H1 (cell line): ENCODE data around the gene PCSK9. TPM values are rescaled to one million over a fixed set of nuclear protein-coding genes. Genes with fewer than 3 reads are reported as not detected.

Experiments
- JUN ChIP-seq: IDR thresholded peaks from 2 replicates; pipeline ENCODE4 v1.6.1; 2011; ENCODE audit warnings: low read depth, mild to moderate bottlenecking, improper control_type of control experiment, low read length
- NANOG ChIP-seq: IDR thresholded peaks from 2 replicates; pipeline ENCODE4 v1.6.1; 2011; ENCODE audit warnings: low read length, low read depth, mild to moderate bottlenecking, inconsistent platforms; ENCODE audit not compliant: insufficient read depth, poor library complexity, severe bottlenecking
- POU5F1 ChIP-seq: IDR thresholded peaks from 2 replicates; pipeline ENCODE4 v1.6.1; 2011; ENCODE audit warnings: low read depth, mild to moderate bottlenecking, low read length, moderate library complexity
- RNF2 ChIP-seq: fragments of 200-900, 300-1000 bp; sonication (generic); IDR thresholded peaks from 2 replicates; pipeline ENCODE4 v1.7.1; 2016; ENCODE audit warnings: borderline replicate concordance, low read depth, mild to moderate bottlenecking, antibody characterized with exemption, low read length; ENCODE audit not compliant: poor library complexity, severe bottlenecking; ENCODE audit errors: missing control alignments
- SUZ12 ChIP-seq: fragments of 200-600 bp; sonication (generic); IDR thresholded peaks from 2 replicates; pipeline ENCODE4 v1.6.1; 2012; ENCODE audit warnings: mild to moderate bottlenecking, inconsistent platforms, low read length, moderate library complexity, mixed read lengths
- TAF1 ChIP-seq: IDR thresholded peaks from 2 replicates; pipeline ENCODE4 v1.6.1; 2011; ENCODE audit warnings: mild to moderate bottlenecking, low read depth, low read length
- TAF7 ChIP-seq: optimal IDR thresholded peaks from 2 replicates; pipeline ENCODE3; 2011; ENCODE audit warnings: low read depth, mild to moderate bottlenecking, inconsistent platforms, low read length, moderate library complexity, borderline replicate concordance
- ZNF274 ChIP-seq: IDR thresholded peaks from 2 replicates; pipeline ENCODE4 v1.7.0; 2012; ENCODE audit warnings: low read length, borderline replicate concordance; ENCODE audit errors: extremely low read depth
- polyA plus RNA-seq, 7 experiments: library from polyadenylated mRNA; depleted of rRNA in 3 of 7; stranded (reverse) in 5 of 7; unstranded in 2 of 7; fragments of >200 nt in 5 of 7; fragments of 200-250 nt in 2 of 7; gene quantifications; 1 replicate in 5 of 7; 2 replicates in 1 of 7; 4 replicates in 1 of 7; pipeline versions ENCODE4 v1.2.1 to v1.2.3, GENCODE V29; 2011 to 2013; ENCODE audit warnings: missing spikeins in 2 of 7, mixed read lengths in 2 of 7
- total RNA-seq: library from RNA; stranded (reverse); fragmentation: NEBNext Ultra II Directional; extraction: Animal tissue kit (Norgen Biotek cat#: 25700); gene quantifications from 2 replicates; pipeline ENCODE4 v1.2.1, GENCODE V29; 2021
- TF ChIP-seq, protein P1 (sequence below): fragments of 300-600 bp; sonication (generic); IDR thresholded peaks from 2 replicates; pipeline ENCODE4 v1.7.1; 2012; ENCODE audit warnings: low read length, moderate library complexity, mild to moderate bottlenecking, inconsistent platforms; ENCODE audit not compliant: insufficient replicate concordance

PCSK9 gene
- total and polyA plus RNA-seq, 2 of the 8 experiments (the other 6 are each of a cell fraction or from before 2014, with no cell fraction given) = 22.3 to 32.3 TPM

DNA sequence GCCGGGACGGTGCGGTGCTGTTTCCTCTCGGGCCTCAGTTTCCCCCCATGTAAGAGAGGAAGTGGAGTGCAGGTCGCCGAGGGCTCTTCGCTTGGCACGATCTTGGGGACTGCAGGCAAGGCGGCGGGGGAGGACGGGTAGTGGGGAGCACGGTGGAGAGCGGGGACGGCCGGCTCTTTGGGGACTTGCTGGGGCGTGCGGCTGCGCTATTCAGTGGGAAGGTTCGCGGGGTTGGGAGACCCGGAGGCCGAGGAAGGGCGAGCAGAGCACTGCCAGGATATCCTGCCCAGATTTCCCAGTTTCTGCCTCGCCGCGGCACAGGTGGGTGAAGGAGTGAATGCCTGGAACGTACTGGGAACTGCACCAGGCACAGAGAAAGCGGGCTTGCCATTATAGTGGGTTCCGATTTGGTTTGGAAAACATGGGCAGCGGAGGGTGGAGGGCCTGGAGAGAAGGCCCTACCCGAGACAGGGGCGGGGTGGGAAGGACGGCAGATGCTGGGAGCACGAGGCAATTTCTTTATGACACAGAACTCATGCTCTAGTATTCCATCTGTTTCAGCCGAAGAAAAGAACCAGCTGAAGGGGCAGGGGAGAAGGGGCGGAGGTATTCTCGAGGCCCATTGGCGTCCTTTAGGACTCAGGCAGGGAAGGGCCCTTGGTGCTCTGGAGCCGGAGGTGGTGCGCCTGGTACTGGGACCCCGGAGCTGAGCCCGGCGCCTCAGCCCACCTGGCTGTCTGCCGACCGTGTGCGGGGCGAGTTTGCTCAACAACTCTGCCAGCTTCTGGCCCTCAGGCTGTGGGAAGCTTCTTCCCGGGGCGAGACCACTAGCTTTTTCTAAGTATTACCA lies 960 bp downstream of the PCSK9 start (continued):
- TF ChIP-seq RNF2 = peak; percentile 28
- no peak for TF ChIP-seq TAF7
- TF ChIP-seq JUN = no peak
- peak; percentile 77 for TF ChIP-seq SUZ12
- TF ChIP-seq, protein P1, sequence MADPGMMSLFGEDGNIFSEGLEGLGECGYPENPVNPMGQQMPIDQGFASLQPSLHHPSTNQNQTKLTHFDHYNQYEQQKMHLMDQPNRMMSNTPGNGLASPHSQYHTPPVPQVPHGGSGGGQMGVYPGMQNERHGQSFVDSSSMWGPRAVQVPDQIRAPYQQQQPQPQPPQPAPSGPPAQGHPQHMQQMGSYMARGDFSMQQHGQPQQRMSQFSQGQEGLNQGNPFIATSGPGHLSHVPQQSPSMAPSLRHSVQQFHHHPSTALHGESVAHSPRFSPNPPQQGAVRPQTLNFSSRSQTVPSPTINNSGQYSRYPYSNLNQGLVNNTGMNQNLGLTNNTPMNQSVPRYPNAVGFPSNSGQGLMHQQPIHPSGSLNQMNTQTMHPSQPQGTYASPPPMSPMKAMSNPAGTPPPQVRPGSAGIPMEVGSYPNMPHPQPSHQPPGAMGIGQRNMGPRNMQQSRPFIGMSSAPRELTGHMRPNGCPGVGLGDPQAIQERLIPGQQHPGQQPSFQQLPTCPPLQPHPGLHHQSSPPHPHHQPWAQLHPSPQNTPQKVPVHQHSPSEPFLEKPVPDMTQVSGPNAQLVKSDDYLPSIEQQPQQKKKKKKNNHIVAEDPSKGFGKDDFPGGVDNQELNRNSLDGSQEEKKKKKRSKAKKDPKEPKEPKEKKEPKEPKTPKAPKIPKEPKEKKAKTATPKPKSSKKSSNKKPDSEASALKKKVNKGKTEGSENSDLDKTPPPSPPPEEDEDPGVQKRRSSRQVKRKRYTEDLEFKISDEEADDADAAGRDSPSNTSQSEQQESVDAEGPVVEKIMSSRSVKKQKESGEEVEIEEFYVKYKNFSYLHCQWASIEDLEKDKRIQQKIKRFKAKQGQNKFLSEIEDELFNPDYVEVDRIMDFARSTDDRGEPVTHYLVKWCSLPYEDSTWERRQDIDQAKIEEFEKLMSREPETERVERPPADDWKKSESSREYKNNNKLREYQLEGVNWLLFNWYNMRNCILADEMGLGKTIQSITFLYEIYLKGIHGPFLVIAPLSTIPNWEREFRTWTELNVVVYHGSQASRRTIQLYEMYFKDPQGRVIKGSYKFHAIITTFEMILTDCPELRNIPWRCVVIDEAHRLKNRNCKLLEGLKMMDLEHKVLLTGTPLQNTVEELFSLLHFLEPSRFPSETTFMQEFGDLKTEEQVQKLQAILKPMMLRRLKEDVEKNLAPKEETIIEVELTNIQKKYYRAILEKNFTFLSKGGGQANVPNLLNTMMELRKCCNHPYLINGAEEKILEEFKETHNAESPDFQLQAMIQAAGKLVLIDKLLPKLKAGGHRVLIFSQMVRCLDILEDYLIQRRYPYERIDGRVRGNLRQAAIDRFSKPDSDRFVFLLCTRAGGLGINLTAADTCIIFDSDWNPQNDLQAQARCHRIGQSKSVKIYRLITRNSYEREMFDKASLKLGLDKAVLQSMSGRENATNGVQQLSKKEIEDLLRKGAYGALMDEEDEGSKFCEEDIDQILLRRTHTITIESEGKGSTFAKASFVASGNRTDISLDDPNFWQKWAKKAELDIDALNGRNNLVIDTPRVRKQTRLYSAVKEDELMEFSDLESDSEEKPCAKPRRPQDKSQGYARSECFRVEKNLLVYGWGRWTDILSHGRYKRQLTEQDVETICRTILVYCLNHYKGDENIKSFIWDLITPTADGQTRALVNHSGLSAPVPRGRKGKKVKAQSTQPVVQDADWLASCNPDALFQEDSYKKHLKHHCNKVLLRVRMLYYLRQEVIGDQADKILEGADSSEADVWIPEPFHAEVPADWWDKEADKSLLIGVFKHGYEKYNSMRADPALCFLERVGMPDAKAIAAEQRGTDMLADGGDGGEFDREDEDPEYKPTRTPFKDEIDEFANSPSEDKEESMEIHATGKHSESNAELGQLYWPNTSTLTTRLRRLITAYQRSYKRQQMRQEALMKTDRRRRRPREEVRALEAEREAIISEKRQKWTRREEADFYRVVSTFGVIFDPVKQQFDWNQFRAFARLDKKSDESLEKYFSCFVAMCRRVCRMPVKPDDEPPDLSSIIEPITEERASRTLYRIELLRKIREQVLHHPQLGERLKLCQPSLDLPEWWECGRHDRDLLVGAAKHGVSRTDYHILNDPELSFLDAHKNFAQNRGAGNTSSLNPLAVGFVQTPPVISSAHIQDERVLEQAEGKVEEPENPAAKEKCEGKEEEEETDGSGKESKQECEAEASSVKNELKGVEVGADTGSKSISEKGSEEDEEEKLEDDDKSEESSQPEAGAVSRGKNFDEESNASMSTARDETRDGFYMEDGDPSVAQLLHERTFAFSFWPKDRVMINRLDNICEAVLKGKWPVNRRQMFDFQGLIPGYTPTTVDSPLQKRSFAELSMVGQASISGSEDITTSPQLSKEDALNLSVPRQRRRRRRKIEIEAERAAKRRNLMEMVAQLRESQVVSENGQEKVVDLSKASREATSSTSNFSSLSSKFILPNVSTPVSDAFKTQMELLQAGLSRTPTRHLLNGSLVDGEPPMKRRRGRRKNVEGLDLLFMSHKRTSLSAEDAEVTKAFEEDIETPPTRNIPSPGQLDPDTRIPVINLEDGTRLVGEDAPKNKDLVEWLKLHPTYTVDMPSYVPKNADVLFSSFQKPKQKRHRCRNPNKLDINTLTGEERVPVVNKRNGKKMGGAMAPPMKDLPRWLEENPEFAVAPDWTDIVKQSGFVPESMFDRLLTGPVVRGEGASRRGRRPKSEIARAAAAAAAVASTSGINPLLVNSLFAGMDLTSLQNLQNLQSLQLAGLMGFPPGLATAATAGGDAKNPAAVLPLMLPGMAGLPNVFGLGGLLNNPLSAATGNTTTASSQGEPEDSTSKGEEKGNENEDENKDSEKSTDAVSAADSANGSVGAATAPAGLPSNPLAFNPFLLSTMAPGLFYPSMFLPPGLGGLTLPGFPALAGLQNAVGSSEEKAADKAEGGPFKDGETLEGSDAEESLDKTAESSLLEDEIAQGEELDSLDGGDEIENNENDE = no peak
- TF ChIP-seq POU5F1 = no peak
- TF ChIP-seq NANOG = no peak
- no peak for TF ChIP-seq TAF1
- no peak for TF ChIP-seq ZNF274
